OCI-LY3 (cell line): Measurements from ENCODE around the gene SNPH.

Source experiments
- CTCF ChIP-seq: fragments of 200-600, 300-600 bp; sonication (generic); IDR thresholded peaks from 2 replicates; pipeline ENCODE4 v1.5.1; 2014; ENCODE audit warnings: antibody characterized with exemption, low read length, low read depth
- EZH2phosphoT487 ChIP-seq: fragments of 200-600 bp; shearing (Covaris generic); IDR thresholded peaks from 2 replicates; pipeline ENCODE4 v1.6.1; 2018; ENCODE audit warnings: antibody characterized with exemption, mixed run types, low read depth

GRCh38 chr20:1320016-1320415 lies 53.9 kb downstream of the SNPH start:
- TF ChIP-seq CTCF (no peak), EZH2phosphoT487 (no peak)
